GM20431 (cell line): ENCODE results near the gene CCL15.
"Not testable (repeated sequence)": the region's sequence is repeated elsewhere in the genome, so short reads cannot be mapped to it uniquely, and the experiment has no call there.

ENCODE experiments used
- in situ Hi-C: fragments of 300-500 bp; cut with MseI, MboI; formaldehyde crosslinking; loops from one replicate; pipeline ENCODE4 v1.15.0; 2020; ENCODE audit warnings: low sequenced_read_pairs; ENCODE audit not compliant: unreplicated experiment

The CCL15 gene

DNA sequence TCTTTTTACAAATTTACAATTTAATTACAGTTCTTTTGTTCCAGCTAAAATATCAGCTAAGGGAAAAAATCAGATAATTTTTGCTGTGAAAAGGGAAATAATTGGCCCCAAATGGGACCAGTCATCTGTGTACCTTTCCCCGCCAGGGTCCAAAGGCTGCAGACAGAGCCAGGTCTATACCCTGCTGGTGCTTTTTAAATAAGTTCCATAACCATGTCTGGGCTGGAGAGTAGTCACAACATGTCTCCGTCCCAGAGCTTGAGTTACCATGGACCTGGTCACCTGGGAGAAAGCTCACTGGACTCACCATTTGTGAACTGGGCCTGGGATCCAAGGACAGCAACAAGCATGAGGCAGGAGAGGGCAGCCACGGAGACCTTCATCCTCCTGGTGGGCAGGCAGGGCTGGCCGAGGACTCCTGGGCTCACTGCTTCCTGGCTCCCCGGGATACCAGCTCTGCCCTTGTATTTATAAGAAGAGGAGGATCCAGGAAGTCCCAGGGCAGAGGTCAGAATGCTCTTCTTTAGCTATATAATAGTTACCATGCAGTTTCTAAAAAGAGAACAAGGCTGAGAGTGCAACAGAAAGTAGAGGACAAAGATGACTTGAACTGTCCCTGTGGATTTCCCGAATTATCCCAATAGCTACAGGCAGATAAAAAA, at the start of gene CCL15:
CCL15 (minus strand) TSS at position 444 of the 662 bp plus-strand sequence; CDS start at position 383, 61 bp downstream.
- in situ Hi-C loops, result no loop called here

- in situ Hi-C loops, result no loop called here
Measured at GRCh38 chr17:36049643-36050042, 48.3 kb upstream of the CCL15 start.

GRCh38 chr17:36048066-36048465, 46.7 kb upstream of the CCL15 start:
- in situ Hi-C loops, result no loop called here

DNA sequence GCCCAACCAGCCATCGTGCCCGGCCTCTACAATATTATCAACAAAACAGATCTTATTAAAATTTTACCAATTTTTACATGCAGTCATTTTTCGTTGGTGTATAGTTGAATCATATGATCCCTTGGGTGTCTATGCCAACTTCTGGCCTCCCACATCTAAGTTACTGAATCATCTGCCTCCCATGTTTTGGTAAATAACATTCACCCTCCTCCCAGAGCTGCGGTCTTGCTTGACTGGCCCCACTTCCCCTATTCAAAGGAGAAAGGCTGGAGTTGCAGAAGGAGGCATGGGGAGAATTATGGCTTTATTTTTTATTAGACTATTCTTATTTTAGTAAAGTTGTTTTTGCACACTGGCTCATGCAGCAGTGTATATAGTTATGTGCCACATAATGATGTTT, 34.9 kb upstream of the CCL15 start:
- in situ Hi-C loops, result no loop called here

GRCh38 chr17:36034127-36034526, 32.8 kb upstream of the CCL15 start:
- in situ Hi-C loops, result no loop called here

- in situ Hi-C loops, result no loop called here
Measured at GRCh38 chr17:36030956-36031355, 29.6 kb upstream of the CCL15 start.

DNA sequence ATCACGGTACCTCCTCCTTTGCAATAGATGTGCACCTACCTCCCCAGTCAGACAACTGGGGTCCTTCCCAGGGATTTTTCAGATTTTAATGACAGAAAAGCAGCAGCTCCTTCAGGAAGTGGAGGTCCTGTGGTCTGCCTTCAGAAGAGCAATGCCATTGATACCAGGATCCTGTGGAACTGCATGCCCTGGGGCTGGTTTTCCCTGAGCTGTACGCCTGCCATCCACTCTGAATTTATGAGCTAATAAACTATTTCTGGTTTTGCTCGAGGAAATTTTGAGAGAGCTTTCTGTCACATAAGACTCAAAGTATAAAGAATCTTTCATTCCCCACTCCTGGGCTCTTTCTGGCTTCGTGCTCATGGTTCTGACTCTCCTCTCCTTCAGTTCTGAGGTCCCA, 26.4 kb upstream of the CCL15 start:
- in situ Hi-C loops, result no loop called here

DNA sequence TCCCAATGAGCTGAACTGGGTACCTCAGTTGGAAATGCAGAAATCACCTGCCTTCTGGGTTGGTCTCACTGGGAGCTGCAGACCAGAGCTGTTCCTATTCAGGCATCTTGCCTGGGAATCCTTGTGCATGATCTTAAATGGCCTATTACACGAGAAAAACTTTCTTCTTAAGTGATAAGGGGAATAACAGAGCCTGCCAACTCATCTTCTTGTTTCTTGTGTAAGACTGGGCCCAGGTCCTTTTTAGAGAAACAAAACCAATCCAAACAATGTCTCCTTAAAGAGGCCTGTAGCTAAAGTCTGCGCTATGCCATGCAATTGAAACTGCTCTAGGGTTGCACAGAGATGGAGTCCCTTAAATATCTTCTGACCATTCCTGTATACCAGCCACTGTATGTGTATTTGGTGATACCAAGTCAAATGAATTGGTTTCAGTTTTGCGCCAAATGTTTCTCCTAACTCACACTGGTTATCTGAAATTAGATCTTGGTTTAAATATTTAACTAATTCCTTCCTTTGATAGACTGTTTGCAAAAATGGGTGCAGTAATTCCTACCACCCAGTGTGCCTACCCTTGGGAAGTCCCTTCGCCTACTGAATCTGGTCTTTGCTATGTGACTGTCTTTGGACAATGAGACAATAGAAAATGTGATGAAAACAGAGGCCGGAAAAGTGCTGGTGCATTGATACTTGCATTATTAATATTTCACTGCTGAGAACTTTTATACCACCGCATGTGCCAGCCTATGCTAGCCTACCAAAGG, 22.9 kb upstream of the CCL15 start:
- in situ Hi-C loops, result no loop called here

DNA sequence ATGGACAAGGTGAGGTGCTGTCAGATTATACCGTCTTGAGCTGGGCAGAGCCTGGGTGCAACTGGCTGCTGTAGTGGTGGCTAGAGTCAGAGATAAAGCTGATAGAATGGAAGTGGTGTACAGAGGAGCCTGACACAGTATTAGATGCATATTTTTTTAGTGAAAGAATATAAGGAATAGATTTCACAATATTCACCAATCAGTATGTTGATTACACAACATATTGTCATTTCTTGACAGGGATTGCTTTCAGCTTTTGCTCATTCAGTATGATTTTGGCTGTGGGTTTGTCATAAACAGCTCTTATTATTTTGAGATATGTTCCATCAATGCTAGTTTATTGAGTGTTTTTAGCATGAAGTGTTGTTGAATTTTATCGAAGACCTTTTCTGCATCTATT, 18.1 kb upstream of the CCL15 start:
- in situ Hi-C loops, result no loop called here

- in situ Hi-C loops, result no loop called here
Measured at GRCh38 chr17:36017799-36018198, 16.4 kb upstream of the CCL15 start, which contains the start of gene CCL23. TSS of gene CCL23 (minus strand) at chr17:36017972. CDS start at chr17:36017897, 75 bp downstream.

GRCh38 chr17:36016555-36016954, 15.2 kb upstream of the CCL15 start:
- in situ Hi-C loops, result no loop called here

DNA sequence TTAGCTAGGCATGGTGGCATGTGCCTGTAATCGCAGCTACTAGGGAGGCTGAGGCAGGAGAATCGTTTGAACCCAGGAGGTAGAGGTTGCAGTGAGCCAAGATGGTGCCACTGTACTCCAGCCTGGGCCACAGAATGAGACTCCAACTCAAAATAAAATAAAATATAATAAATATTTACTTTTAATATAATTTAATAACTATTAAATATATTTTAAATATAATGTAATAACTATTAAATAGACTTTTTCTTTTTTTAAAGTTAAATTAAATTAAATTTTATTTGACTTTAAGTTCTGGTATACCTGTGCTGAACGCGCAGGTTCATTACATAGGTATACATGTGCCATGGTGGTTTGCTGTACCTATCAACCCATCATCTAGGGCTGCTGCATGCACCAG, 14.5 kb upstream of the CCL15 start:
- in situ Hi-C loops, result not testable (repeated sequence)

GRCh38 chr17:36014946-36015345, 13.6 kb upstream of the CCL15 start:
- in situ Hi-C loops, result no loop called here

- in situ Hi-C loops, result no loop called here
Measured at GRCh38 chr17:36011201-36011600, 9.8 kb upstream of the CCL15 start.

DNA sequence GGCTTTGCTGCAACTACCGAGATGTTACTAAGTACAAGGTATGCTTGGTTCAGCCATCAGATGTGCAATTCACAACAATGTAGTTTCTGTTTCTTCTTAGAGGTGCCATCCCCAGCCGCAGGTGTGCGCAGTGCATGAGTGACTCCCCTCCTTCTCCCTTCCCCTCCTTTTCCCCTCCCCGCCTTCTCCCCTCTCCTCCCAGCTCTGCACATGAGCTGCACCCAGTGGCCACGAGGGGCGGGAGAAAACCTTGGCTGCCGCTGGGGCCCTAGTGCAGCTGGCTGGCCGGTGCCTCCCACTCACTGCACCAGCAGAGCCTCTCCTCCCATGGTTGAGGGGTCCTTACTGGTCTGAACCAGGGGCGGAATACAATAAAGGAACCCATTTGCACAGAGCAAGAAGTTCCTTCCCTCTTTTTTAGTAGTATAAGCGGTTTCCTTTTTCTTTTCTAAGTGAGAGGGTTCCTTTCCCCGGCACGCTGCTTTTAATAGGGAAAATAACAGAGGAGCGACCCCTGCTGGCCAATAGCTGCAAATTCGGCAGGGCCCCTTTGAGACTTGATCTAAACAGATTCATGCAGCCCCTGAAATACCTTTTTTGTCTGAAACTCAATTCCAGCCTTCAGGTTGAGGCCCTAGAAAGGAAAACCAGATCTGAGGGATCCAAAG, 7.8 kb upstream of the CCL15 start:
- in situ Hi-C loops, result no loop called here

DNA sequence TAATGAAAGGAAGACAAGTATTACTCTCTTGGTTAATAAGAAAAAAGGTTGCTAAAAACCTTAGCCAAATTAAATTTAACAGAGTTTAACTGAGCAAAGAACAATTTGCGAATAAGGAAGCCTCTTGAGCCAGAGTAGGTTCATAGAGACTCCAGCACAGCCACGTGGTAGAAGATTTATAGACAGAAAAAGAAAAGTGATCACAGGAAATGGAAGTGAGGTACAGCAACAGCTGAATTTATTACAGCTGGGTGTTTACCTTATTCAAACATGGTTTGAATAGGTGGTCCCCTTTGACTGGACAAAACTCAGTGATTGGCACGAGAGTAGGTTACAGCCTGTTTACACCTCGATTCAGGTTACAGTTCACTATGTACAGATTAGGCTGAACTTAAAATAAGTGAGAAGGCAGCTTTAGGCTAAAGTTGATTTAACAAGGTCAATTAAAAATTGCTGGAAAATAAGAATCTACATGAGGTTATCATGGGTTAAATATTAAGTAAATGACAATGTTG, 3.3 kb upstream of the CCL15 start:
- in situ Hi-C loops, result no loop called here

- in situ Hi-C loops, result no loop called here
Measured at GRCh38 chr17:36002631-36003030, 1.3 kb upstream of the CCL15 start.

DNA sequence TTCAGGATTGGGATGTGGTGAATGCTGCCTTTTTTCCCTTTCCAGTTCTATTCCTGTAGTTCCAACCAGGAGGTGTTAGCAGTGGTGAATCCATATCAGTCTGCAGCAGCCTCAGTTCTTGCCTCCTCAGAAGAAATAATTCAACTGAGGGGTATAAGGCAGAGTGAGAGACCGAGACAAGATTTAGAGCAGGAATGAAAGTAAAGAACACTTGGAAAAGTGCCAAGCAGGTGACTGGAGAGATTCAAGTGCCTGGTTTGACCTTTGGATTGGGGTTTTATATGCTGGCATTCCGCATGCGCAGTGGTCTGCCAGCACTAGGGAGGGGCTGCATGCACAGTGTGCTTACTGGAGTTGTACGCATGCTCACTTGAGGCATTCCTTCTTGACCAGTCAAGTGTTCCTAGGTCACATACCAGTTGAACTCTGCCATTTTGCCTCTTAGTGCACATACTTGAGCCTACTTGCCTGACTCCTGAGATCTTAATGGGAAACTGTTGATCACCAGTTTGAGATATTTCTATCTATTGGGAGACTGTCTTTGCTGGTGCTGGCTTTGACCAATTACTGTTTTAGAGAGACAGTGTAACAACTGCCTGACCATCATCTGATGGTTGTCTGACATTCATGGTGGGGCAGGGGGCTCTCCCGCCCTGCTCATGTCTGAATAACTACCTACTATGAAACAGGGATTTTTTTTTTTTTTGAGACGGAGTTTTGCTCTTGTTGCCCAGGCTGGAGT, 680 bp upstream of the CCL15 start:
- in situ Hi-C loops, result no loop called here

GRCh38 chr17:36000732-36001109, 632 bp downstream of the CCL15 start:
- in situ Hi-C loops, result no loop called here

DNA sequence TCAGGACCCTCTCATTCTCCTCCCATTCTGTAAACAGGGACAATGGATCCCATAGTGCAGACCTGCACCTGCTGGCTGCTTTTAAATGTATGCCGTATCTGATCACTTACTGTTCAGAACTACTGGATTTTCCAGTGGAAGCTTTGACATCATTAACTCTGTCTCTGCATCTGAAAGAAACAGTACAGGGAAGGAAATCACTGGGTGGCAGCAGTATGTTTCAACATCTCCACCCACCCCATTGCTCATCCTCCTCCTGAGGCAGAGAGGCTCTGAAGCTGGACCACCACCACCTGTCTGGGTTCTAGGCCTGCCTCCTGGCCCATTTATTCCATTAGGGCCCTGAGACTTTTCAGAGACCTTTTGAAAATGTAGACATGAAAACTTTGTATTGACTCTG, 2.6 kb downstream of the CCL15 start:
- in situ Hi-C loops, result no loop called here
